WTC11 (cell line): ENCODE results near the gene ZDHHC6. TPM values are rescaled to one million over a fixed set of nuclear protein-coding genes. Genes with fewer than 3 reads are reported as not detected.

Experiments
- ATAC-seq: fragments of 200-7000 bp; cut with Tn5 transposase; 2 replicates; pipeline ENCODE4 v1.10.0; 2021; ENCODE audit warnings: mild to moderate bottlenecking, moderate library complexity
- CTCF ChIA-PET: fragments of 300-600 bp; sonication (Branson Sonifier 250); formaldehyde crosslinking; loops from one replicate; lab custom pipeline; 2021; ENCODE audit warnings: antibody characterized with exemption; lab: Charles Lee
- POLR2A ChIA-PET: fragments of 350-600 bp; sonication (Branson Sonifier 250); formaldehyde crosslinking; loops from one replicate; lab custom pipeline; 2021; ENCODE audit warnings: antibody characterized with exemption; lab: Charles Lee
- DNase-seq: peaks from one replicate; pipeline ENCODE4 v3.0.0; 2021; ENCODE audit warnings: low spot score
- H3K27ac Mint-ChIP-seq: 2 replicates; pipeline ENCODE4 v1.8.0; 2021; ENCODE audit warnings: mixed read lengths
- H3K27me3 Mint-ChIP-seq: 2 replicates; pipeline ENCODE4 v1.8.0; 2021; ENCODE audit warnings: low read depth, mild to moderate bottlenecking, moderate library complexity, mixed read lengths
- H3K36me3 Mint-ChIP-seq: 2 replicates; pipeline ENCODE4 v1.8.0; 2021; ENCODE audit warnings: mixed read lengths
- H3K4me1 Mint-ChIP-seq: 2 replicates; pipeline ENCODE4 v1.8.0; 2022; ENCODE audit warnings: mixed read lengths
- H3K4me3 Mint-ChIP-seq: 2 replicates; pipeline ENCODE4 v1.8.0; 2021; ENCODE audit warnings: mild to moderate bottlenecking, moderate library complexity, mixed read lengths
- H3K9me3 Mint-ChIP-seq: 2 replicates; pipeline ENCODE4 v1.8.0; 2021; ENCODE audit warnings: mixed read lengths
- CREB1 ChIP-seq: sonication (generic); formaldehyde crosslinking; IDR thresholded peaks from 2 replicates; pipeline ENCODE4 v1.8.0; 2023; ENCODE audit warnings: mild to moderate bottlenecking, missing genetic modification reagents
- EMX1 ChIP-seq: fragments of 250-450 bp; sonication (Bioruptor Pico); IDR thresholded peaks from 2 replicates; pipeline ENCODE4 v1.8.0; 2021; ENCODE audit warnings: mild to moderate bottlenecking
- HMGA2 ChIP-seq: fragments of 250-450 bp; sonication (Bioruptor Pico); IDR thresholded peaks from 2 replicates; pipeline ENCODE4 v1.4.0; 2021; ENCODE audit warnings: mild to moderate bottlenecking, moderate library complexity
- IRF2 ChIP-seq: sonication (generic); formaldehyde crosslinking; IDR thresholded peaks from 2 replicates; pipeline ENCODE4 v1.8.0; 2022; ENCODE audit warnings: low read depth, missing genetic modification reagents, borderline replicate concordance
- KAT7 ChIP-seq: sonication (generic); formaldehyde crosslinking; IDR thresholded peaks from 2 replicates; pipeline ENCODE4 v1.8.1; 2023; ENCODE audit warnings: missing genetic modification reagents, mild to moderate bottlenecking, borderline replicate concordance
- MYBL2 ChIP-seq: sonication (generic); formaldehyde crosslinking; IDR thresholded peaks from 2 replicates; pipeline ENCODE4 v1.8.1; 2023; ENCODE audit warnings: mild to moderate bottlenecking, moderate library complexity, missing genetic modification reagents
- NR2C2 ChIP-seq: sonication (generic); formaldehyde crosslinking; IDR thresholded peaks from 2 replicates; pipeline ENCODE4 v1.8.0; 2022; ENCODE audit warnings: mild to moderate bottlenecking, missing genetic modification reagents
- TEAD1 ChIP-seq: sonication (generic); formaldehyde crosslinking; IDR thresholded peaks from 2 replicates; pipeline ENCODE4 v1.8.0; 2022; ENCODE audit warnings: mild to moderate bottlenecking, missing genetic modification reagents
- ZNF263 ChIP-seq: sonication (generic); formaldehyde crosslinking; IDR thresholded peaks from 2 replicates; pipeline ENCODE4 v1.8.1; 2022; ENCODE audit warnings: low read depth, mild to moderate bottlenecking, moderate library complexity, missing genetic modification reagents
- ZNF423 ChIP-seq: fragments of 250-450 bp; sonication (Bioruptor Pico); IDR thresholded peaks from 2 replicates; pipeline ENCODE4 v2.1.2; 2022; ENCODE audit warnings: mild to moderate bottlenecking, moderate library complexity
- total RNA-seq: library from RNA; stranded (reverse); gene quantifications from 3 replicates; pipeline ENCODE4 v1.2.3, GENCODE V29; 2021
- TF ChIP-seq, protein P1 (sequence below): fragments of 250-450 bp; sonication (Bioruptor Pico); IDR thresholded peaks from 2 replicates; pipeline ENCODE4 v1.8.0; 2021; ENCODE audit warnings: mild to moderate bottlenecking
- TF ChIP-seq, protein P2 (sequence below): sonication (generic); formaldehyde crosslinking; conservative IDR thresholded peaks from 2 replicates; pipeline ENCODE4 v1.8.1; 2023; ENCODE audit warnings: mild to moderate bottlenecking, low read depth, missing genetic modification reagents, moderate library complexity
- TF ChIP-seq, protein P3 (sequence below): sonication (generic); formaldehyde crosslinking; IDR thresholded peaks from 2 replicates; pipeline ENCODE4 v1.8.0; 2022; ENCODE audit warnings: mild to moderate bottlenecking, missing genetic modification reagents
- TF ChIP-seq, protein P4 (sequence below): fragments of 250-450 bp; sonication (Bioruptor Pico); IDR thresholded peaks from 2 replicates; pipeline ENCODE4 v1.9.0; 2021; ENCODE audit warnings: mild to moderate bottlenecking
- TF ChIP-seq, protein P5 (sequence below): sonication (generic); formaldehyde crosslinking; IDR thresholded peaks from 2 replicates; pipeline ENCODE4 v1.8.1; 2023; ENCODE audit warnings: mild to moderate bottlenecking, missing genetic modification reagents
- TF ChIP-seq, protein P6 (sequence below): fragments of 250-450 bp; sonication (Bioruptor Pico); IDR thresholded peaks from 2 replicates; pipeline ENCODE4 v1.9.0; 2021; ENCODE audit warnings: moderate library complexity, mild to moderate bottlenecking, inconsistent platforms, borderline replicate concordance
- TF ChIP-seq, protein P7 (sequence below): fragments of 250-450 bp; sonication (Bioruptor Pico); conservative IDR thresholded peaks from 2 replicates; pipeline ENCODE4 v1.9.0; 2021; ENCODE audit warnings: mild to moderate bottlenecking

ZDHHC6 gene
- total RNA-seq, 1 experiment from 2014 or later, result 22.1 TPM

DNA sequence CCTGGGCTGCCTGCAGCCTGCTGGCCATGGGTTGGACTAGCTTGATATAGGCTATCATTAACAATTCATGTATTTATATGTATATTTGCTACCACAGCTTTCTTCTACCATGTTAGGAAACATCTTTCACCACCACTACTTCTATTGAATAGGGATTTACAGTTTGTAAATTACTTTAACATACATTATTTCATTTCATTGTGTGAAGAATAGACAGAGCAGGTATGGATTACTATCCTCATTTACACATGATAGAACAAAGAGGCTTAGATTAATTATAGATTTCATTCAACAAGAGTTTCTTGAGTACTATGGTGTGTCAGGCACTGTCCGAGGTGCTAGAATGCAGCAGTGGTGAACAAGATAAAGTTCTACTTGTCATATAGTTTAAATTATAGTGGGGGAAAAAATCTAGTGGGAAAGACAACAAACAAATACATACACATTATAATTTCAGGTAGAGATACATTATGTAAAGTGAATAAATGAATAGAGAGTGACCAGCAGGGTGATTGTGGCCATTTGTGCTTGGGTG lies 20.9 kb upstream of the ZDHHC6 start (continued):
- TF ChIP-seq, protein P1, sequence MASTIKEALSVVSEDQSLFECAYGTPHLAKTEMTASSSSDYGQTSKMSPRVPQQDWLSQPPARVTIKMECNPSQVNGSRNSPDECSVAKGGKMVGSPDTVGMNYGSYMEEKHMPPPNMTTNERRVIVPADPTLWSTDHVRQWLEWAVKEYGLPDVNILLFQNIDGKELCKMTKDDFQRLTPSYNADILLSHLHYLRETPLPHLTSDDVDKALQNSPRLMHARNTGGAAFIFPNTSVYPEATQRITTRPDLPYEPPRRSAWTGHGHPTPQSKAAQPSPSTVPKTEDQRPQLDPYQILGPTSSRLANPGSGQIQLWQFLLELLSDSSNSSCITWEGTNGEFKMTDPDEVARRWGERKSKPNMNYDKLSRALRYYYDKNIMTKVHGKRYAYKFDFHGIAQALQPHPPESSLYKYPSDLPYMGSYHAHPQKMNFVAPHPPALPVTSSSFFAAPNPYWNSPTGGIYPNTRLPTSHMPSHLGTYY, result no peak

DNA sequence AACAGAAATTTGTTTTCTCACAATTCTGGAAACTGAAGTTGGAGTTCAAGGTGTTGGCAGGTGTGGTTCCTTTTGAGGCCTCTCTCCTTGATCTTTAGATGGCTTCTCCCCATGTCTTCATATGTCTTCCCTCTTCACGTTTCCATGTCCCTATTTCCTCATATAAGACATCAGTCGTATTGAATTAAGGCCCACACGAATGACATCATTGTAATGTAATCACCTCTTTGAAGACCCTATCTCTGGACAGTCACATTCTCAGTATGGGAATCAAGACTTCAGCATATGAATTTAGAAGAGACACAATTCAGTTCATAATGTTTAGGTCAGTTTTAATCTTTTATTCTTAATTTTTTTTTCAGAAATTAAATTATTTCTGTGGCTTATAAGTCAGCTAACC lies 20.1 kb upstream of the ZDHHC6 start:
- DNase-seq (no peak), ATAC-seq (no peak)
- no peaks in the 10 kb centered on the region for H3K27me3 Mint-ChIP-seq
- H3K4me3 Mint-ChIP-seq, result no peak overlapping the region
- no peak overlapping the region for H3K27ac Mint-ChIP-seq
- POLR2A ChIA-PET, result no interaction called here
- peaks cover 24% of the 10 kb centered on the region for H3K36me3 Mint-ChIP-seq
- H3K9me3 Mint-ChIP-seq, result peaks cover 9% of the 10 kb centered on the region
- H3K4me1 Mint-ChIP-seq, result peaks cover under 1% of the 10 kb centered on the region; the same call in 1 of the 2 replicates
- CTCF ChIA-PET, result interaction anchor here (0.7 kb wide), 1 partner anchor 350 kb away, joined by 3 read pairs; no protein-coding TSS in a partner anchor
- TF ChIP-seq, protein P2, sequence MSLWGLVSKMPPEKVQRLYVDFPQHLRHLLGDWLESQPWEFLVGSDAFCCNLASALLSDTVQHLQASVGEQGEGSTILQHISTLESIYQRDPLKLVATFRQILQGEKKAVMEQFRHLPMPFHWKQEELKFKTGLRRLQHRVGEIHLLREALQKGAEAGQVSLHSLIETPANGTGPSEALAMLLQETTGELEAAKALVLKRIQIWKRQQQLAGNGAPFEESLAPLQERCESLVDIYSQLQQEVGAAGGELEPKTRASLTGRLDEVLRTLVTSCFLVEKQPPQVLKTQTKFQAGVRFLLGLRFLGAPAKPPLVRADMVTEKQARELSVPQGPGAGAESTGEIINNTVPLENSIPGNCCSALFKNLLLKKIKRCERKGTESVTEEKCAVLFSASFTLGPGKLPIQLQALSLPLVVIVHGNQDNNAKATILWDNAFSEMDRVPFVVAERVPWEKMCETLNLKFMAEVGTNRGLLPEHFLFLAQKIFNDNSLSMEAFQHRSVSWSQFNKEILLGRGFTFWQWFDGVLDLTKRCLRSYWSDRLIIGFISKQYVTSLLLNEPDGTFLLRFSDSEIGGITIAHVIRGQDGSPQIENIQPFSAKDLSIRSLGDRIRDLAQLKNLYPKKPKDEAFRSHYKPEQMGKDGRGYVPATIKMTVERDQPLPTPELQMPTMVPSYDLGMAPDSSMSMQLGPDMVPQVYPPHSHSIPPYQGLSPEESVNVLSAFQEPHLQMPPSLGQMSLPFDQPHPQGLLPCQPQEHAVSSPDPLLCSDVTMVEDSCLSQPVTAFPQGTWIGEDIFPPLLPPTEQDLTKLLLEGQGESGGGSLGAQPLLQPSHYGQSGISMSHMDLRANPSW (CRISPR knock-in tag), result no peak
- TF ChIP-seq IRF2, result no peak
- TF ChIP-seq, protein P1, result no peak
- TF ChIP-seq HMGA2 (CRISPR knock-in tag), result no peak
- no peak for TF ChIP-seq EMX1
- no peak for TF ChIP-seq MYBL2 (CRISPR knock-in tag)
- TF ChIP-seq, protein P3, sequence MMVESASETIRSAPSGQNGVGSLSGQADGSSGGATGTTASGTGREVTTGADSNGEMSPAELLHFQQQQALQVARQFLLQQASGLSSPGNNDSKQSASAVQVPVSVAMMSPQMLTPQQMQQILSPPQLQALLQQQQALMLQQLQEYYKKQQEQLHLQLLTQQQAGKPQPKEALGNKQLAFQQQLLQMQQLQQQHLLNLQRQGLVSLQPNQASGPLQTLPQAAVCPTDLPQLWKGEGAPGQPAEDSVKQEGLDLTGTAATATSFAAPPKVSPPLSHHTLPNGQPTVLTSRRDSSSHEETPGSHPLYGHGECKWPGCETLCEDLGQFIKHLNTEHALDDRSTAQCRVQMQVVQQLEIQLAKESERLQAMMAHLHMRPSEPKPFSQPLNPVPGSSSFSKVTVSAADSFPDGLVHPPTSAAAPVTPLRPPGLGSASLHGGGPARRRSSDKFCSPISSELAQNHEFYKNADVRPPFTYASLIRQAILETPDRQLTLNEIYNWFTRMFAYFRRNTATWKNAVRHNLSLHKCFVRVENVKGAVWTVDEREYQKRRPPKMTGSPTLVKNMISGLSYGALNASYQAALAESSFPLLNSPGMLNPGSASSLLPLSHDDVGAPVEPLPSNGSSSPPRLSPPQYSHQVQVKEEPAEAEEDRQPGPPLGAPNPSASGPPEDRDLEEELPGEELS (CRISPR knock-in tag), result no peak
- TF ChIP-seq, protein P4, sequence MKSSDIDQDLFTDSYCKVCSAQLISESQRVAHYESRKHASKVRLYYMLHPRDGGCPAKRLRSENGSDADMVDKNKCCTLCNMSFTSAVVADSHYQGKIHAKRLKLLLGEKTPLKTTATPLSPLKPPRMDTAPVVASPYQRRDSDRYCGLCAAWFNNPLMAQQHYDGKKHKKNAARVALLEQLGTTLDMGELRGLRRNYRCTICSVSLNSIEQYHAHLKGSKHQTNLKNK (CRISPR knock-in tag), result no peak
- TF ChIP-seq CREB1 (CRISPR knock-in tag), result no peak
- TF ChIP-seq, protein P5, sequence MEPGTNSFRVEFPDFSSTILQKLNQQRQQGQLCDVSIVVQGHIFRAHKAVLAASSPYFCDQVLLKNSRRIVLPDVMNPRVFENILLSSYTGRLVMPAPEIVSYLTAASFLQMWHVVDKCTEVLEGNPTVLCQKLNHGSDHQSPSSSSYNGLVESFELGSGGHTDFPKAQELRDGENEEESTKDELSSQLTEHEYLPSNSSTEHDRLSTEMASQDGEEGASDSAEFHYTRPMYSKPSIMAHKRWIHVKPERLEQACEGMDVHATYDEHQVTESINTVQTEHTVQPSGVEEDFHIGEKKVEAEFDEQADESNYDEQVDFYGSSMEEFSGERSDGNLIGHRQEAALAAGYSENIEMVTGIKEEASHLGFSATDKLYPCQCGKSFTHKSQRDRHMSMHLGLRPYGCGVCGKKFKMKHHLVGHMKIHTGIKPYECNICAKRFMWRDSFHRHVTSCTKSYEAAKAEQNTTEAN (CRISPR knock-in tag), result no peak
- TF ChIP-seq ZNF423 (CRISPR knock-in tag), result no peak

DNA sequence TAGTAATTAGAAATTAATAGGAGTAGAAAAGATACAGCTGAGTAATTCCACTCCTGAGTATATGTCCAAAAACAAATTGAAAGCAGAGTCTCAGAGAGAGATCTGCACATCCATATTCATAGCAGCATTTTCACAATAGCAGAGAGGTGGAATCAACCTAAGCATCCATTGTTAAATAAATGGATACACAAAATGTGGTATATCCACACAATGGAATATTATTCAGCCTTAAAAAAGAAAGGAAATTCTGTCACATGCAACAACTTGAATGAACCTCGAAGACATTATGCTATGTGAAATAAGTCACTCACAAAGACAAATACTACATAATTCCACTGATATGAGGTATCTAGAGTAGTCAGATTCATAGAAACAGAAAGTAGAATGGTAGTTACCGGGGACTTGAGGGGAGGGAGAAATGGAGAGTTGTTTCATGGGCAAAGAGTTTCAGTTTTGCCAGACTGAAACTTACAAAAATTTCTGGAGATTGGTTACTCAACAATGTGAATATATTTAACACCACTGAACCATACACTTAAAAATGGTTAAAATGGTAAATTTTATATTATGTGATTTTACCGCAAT lies 18.7 kb upstream of the ZDHHC6 start:
- no peak overlapping the region for H3K4me3 Mint-ChIP-seq
- POLR2A ChIA-PET, result no interaction called here
- H3K36me3 Mint-ChIP-seq, result peaks cover 24% of the 10 kb centered on the region
- H3K27me3 Mint-ChIP-seq, result no peaks in the 10 kb centered on the region
- ATAC-seq (no peak), DNase-seq (no peak)
- peaks cover 9% of the 10 kb centered on the region for H3K9me3 Mint-ChIP-seq
- H3K4me1 Mint-ChIP-seq, result no peaks in the 10 kb centered on the region
- H3K27ac Mint-ChIP-seq, result no peak overlapping the region
- CTCF ChIA-PET, result no interaction called here
- no peak for TF ChIP-seq TEAD1 (CRISPR knock-in tag)
- no peak for TF ChIP-seq CREB1 (CRISPR knock-in tag)
- TF ChIP-seq EMX1, result no peak
- TF ChIP-seq, protein P6, sequence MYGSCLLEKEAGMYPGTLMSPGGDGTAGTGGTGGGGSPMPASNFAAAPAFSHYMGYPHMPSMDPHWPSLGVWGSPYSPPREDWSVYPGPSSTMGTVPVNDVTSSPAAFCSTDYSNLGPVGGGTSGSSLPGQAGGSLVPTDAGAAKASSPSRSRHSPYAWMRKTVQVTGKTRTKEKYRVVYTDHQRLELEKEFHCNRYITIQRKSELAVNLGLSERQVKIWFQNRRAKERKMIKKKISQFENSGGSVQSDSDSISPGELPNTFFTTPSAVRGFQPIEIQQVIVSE (CRISPR knock-in tag), result no peak
- TF ChIP-seq, protein P7, sequence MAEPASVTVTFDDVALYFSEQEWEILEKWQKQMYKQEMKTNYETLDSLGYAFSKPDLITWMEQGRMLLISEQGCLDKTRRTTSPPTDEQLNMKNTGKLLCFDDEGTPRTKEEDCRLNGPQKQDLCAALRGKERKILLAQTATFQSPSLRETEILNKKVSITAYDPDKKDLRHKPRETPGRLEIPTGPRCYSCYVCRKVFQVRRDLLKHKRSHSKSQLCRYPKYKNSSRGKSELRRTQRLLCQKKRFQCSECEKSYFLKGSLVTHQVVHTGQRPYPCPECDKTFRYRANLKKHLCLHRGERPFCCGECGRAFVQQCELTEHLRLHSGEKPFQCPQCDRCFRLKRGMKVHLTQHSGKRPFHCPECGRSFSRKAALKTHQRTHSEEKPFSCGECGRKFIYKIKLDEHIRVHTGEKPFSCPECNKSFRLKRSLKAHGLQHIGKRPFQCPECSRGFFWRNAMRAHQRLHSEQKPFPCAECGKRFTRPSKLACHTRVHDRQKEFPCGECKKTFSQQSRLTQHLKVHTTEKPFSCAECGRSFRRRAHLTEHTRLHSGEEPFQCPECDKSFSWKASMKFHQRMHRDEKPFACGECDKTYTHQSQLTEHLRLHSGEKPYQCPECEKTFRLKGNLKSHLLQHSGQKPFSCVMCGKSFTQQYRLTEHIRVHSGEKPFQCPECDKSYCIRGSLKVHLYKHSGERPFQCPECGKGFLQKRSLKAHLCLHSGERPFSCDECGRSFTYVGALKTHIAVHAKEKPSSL (CRISPR knock-in tag), result no peak
- no peak for TF ChIP-seq ZNF263 (CRISPR knock-in tag)
- no peak for TF ChIP-seq NR2C2 (CRISPR knock-in tag)
- no peak for TF ChIP-seq KAT7 (CRISPR knock-in tag)
- TF ChIP-seq, protein P5 (CRISPR knock-in tag), result no peak
